B cell (primary cell): ENCODE data around the gene TBC1D21. TPM values are rescaled to one million over a fixed set of nuclear protein-coding genes. Genes with fewer than 3 reads are reported as not detected.

Experiments
- ATAC-seq: fragments of 200-7000 bp; cut with Tn5 transposase; one replicate; pipeline ENCODE4 v1.10.0; 2021; ENCODE audit warnings: low read depth, mild to moderate bottlenecking, moderate number of reproducible peaks, moderate library complexity
- CTCF ChIA-PET: fragments of 350-600 bp; sonication (Branson Sonifier 250); formaldehyde crosslinking; loops from one replicate; lab custom pipeline; 2021; ENCODE audit warnings: antibody characterized with exemption, inconsistent platforms; lab: Charles Lee
- POLR2A ChIA-PET: fragments of 350-600 bp; sonication (Branson Sonifier 250); formaldehyde crosslinking; loops from one replicate; lab custom pipeline; 2021; ENCODE audit warnings: antibody characterized with exemption; lab: Charles Lee
- DNase-seq: peaks from one replicate; pipeline ENCODE4 v3.0.0; 2013
- H2AFZ ChIP-seq: 2 replicates; pipeline ENCODE4 v1.6.1; 2012; ENCODE audit warnings: mild to moderate bottlenecking, low read depth, low read length; ENCODE audit not compliant: insufficient read depth, poor library complexity, severe bottlenecking
- H3K27ac ChIP-seq, 2 donors: 1 replicate in 1 of 2; 2 replicates in 1 of 2; pipeline ENCODE4 v1.5.1; 2012 to 2013; ENCODE audit warnings: low read length in 2 of 2, mild to moderate bottlenecking in 2 of 2, moderate library complexity in 1 of 2
- H3K27me3 ChIP-seq, 4 experiments: fragments of 200-600 bp in 1 of 4; sonication (generic) in 1 of 4; replicated peaks in 1 of 4; 1 replicate in 2 of 4; 2 replicates in 2 of 4; pipeline versions ENCODE4 v1.6.1 to v1.7.0; 2013 to 2016; ENCODE audit warnings: low read length in 3 of 4, mild to moderate bottlenecking in 2 of 4, mixed read lengths in 1 of 4, moderate library complexity in 1 of 4; ENCODE audit not compliant: insufficient read depth in 4 of 4, control insufficient read depth in 3 of 4; ENCODE audit errors: control extremely low read depth in 1 of 4
- H3K36me3 ChIP-seq, 2 experiments: replicated peaks in 1 of 2; 1 replicate in 1 of 2; 2 replicates in 1 of 2; pipeline versions ENCODE4 v1.6.1 to v1.7.1; 2013; ENCODE audit warnings: low read length in 1 of 2; ENCODE audit not compliant: insufficient read depth in 2 of 2, control insufficient read depth in 1 of 2; ENCODE audit errors: control extremely low read depth in 1 of 2, extremely low read depth in 1 of 2
- H3K4me1 ChIP-seq, 2 donors: fragments of 200-600 bp in 1 of 2; sonication (generic) in 1 of 2; 1 replicate in 1 of 2; 2 replicates in 1 of 2; pipeline versions ENCODE4 v1.5.1 to v1.6.1; 2013 to 2017; ENCODE audit warnings: low read length in 2 of 2; ENCODE audit not compliant: control insufficient read depth in 2 of 2, insufficient read depth in 2 of 2
- H3K4me2 ChIP-seq: replicated peaks from 2 replicates; pipeline ENCODE3; 2012; ENCODE audit warnings: mild to moderate bottlenecking, low read depth, low read length; ENCODE audit not compliant: poor library complexity, severe bottlenecking
- H3K4me3 ChIP-seq, 5 experiments: fragments of 200-600 bp in 1 of 5; sonication (generic) in 1 of 5; 1 replicate in 3 of 5; 2 replicates in 2 of 5; pipeline versions ENCODE4 v1.5.1 to v1.7.0; 2011 to 2016; ENCODE audit warnings: low read length in 4 of 5, mild to moderate bottlenecking in 4 of 5, low read depth in 2 of 5, control low read depth in 1 of 5, moderate library complexity in 1 of 5; ENCODE audit not compliant: insufficient read depth in 1 of 5; ENCODE audit errors: control extremely low read depth in 1 of 5, extremely low read depth in 1 of 5
- H3K79me2 ChIP-seq: fragments of 200-600 bp; sonication (generic); one replicate; pipeline ENCODE4 v1.6.0; 2016; ENCODE audit warnings: low read length; ENCODE audit not compliant: control insufficient read depth, insufficient read depth
- H3K9ac ChIP-seq: fragments of 200-600 bp; sonication (generic); 2 replicates; pipeline ENCODE4 v1.6.1; 2017; ENCODE audit warnings: mild to moderate bottlenecking, low read length, moderate library complexity
- H3K9me3 ChIP-seq, 3 donors: one replicate each; pipeline versions ENCODE4 v1.6.1 to v1.7.1; 2013; ENCODE audit warnings: low read length in 2 of 3; ENCODE audit not compliant: control insufficient read depth in 2 of 3, insufficient read depth in 1 of 3; ENCODE audit errors: control extremely low read depth in 1 of 3
- H4K20me1 ChIP-seq: 2 replicates; pipeline ENCODE4 v1.6.0; 2012; ENCODE audit warnings: mild to moderate bottlenecking, low read length; ENCODE audit not compliant: insufficient read depth, control insufficient read depth, poor library complexity, severe bottlenecking
- H3K27ac Mint-ChIP-seq: one replicate; pipeline ENCODE4 v1.8.0; 2021; ENCODE audit warnings: mixed read lengths
- H3K27me3 Mint-ChIP-seq: one replicate; pipeline ENCODE4 v1.8.0; 2021; ENCODE audit warnings: mixed read lengths
- H3K4me1 Mint-ChIP-seq: one replicate; pipeline ENCODE4 v1.8.0; 2021; ENCODE audit warnings: mixed read lengths
- H3K4me3 Mint-ChIP-seq: one replicate; pipeline ENCODE4 v1.8.0; 2021; ENCODE audit warnings: mixed read lengths
- H3K9me3 Mint-ChIP-seq: one replicate; pipeline ENCODE4 v1.8.0; 2022; ENCODE audit warnings: mixed read lengths; ENCODE audit not compliant: insufficient read depth
- EZH2 ChIP-seq: IDR thresholded peaks from 2 replicates; pipeline ENCODE4 v1.6.1; 2012; ENCODE audit warnings: borderline replicate concordance, low read depth, mild to moderate bottlenecking, moderate library complexity, low read length; ENCODE audit not compliant: insufficient read depth, poor library complexity, severe bottlenecking
- WGBS: methylation state at CpG from one replicate; pipeline ENCODE4 v1.1.5; 2013; ENCODE audit warnings: missing lambda C conversion rate; ENCODE audit not compliant: insufficient coverage; 5-methylcytosine and 5-hydroxymethylcytosine counted together
- intact Hi-C: fragments of 100-400 bp; cut with micrococcal nuclease; formaldehyde crosslinking; loops from one replicate; pipeline ENCODE4 v1.10.0; 2022
- polyA plus RNA-seq: library from polyadenylated mRNA; depleted of rRNA; stranded (reverse); fragments of >200 nt; gene quantifications from 2 replicates; pipeline ENCODE4 v1.2.3, GENCODE V29; 2012
- total RNA-seq, 2 donors: library from RNA; stranded (reverse); fragments of 120-200 nt in 1 of 2; gene quantifications; 1 replicate in 1 of 2; 2 replicates in 1 of 2; pipeline versions ENCODE4 v1.2.3 to v1.2.4, GENCODE V29; 2013 to 2022
- TF ChIP-seq, protein P1 (sequence below): fragments of 200-600 bp; IDR thresholded peaks from one replicate; pipeline ENCODE4 v1.8.0; 2022; ENCODE audit warnings: antibody characterized with exemption, mild to moderate bottlenecking

TBC1D21 gene
- total and polyA plus RNA-seq, 2 donors (not counting 1 experiment from before 2014, with no cell fraction given), result not detected

DNA sequence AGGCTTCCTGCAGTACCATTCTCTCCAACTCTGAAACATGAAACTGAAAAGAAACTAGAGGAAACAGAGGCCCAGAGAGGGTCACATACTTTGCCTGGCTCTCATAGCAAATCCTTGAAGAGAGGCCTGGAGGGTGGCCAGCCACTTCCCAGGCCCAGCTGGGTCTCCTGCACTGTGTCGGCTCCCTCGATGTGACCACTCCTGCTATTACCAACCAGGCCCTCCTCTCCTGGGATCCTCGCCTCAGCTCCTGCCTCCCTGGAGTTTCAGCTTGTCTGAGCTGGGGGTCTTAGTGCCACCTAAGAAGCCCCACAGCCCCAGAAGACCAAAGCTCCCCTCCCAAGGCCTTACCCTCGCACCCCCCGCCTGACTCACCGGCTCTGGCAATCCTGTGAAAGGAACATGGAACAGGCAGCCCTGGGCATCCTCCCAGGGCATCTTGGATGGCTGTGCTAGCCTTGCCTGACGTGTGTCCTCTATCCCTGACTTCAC is 57.5 kb downstream of the TBC1D21 start:
- peaks cover 6 to 11% of the 10 kb centered on the region in 2 donors for H3K4me1 ChIP-seq
- no peak overlapping the region for H3K27ac ChIP-seq
- CTCF ChIA-PET, result no interaction called here
- no peaks in the 10 kb centered on the region for H3K9me3 Mint-ChIP-seq
- WGBS, result 81% methylated on average over 4 of the region's 7 CpGs
- intact Hi-C loops, result no loop called here
- peaks cover 0 to 61% (median 16%) of the 10 kb centered on the region in 4 experiments for H3K27me3 ChIP-seq
- peaks cover 37% of the 10 kb centered on the region for H3K27me3 Mint-ChIP-seq
- peaks cover 0 to 5% (median 0%) of the 10 kb centered on the region in 3 donors for H3K9me3 ChIP-seq
- no peak overlapping the region for H2AFZ ChIP-seq
- no peak overlapping the region for H3K9ac ChIP-seq
- TF ChIP-seq, protein P1, sequence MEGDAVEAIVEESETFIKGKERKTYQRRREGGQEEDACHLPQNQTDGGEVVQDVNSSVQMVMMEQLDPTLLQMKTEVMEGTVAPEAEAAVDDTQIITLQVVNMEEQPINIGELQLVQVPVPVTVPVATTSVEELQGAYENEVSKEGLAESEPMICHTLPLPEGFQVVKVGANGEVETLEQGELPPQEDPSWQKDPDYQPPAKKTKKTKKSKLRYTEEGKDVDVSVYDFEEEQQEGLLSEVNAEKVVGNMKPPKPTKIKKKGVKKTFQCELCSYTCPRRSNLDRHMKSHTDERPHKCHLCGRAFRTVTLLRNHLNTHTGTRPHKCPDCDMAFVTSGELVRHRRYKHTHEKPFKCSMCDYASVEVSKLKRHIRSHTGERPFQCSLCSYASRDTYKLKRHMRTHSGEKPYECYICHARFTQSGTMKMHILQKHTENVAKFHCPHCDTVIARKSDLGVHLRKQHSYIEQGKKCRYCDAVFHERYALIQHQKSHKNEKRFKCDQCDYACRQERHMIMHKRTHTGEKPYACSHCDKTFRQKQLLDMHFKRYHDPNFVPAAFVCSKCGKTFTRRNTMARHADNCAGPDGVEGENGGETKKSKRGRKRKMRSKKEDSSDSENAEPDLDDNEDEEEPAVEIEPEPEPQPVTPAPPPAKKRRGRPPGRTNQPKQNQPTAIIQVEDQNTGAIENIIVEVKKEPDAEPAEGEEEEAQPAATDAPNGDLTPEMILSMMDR, result no peak
- TF ChIP-seq EZH2, result no peak
- no peak overlapping the region for H3K4me3 ChIP-seq
- no peak for ATAC-seq
- no peak for DNase-seq
- POLR2A ChIA-PET, result no interaction called here
- no peaks in the 10 kb centered on the region for H3K79me2 ChIP-seq
- H3K27ac Mint-ChIP-seq, result no peak overlapping the region
- H4K20me1 ChIP-seq, result no peaks in the 10 kb centered on the region
- peaks cover 6% of the 10 kb centered on the region for H3K4me1 Mint-ChIP-seq
- H3K4me3 Mint-ChIP-seq, result no peak overlapping the region
- no peak overlapping the region for H3K4me2 ChIP-seq
- no peaks in the 10 kb centered on the region for H3K36me3 ChIP-seq

DNA sequence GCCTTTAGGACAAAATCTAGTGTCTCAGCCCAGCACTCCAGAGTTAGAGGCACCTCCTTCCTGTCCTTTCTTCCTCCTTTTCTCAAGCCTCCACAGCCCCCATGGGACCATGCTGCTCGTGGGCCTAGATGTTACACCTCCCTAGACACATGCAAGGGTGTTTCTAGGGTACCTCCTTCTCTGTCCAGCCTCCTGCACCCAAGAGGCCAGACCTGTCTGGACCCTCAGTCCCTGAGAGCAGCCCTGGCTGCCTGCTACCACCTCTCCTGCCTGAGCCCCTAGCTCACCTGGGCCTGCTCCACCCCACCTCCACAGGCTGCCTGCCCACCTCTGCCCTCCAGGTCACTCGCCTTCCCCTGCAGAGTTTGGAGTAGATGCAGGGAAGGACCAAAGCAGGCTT is 58.1 kb downstream of the TBC1D21 start:
- H3K4me2 ChIP-seq, result no peak overlapping the region
- H3K36me3 ChIP-seq, result no peaks in the 10 kb centered on the region
- intact Hi-C loops, result no loop called here
- H3K4me3 ChIP-seq, result no peak overlapping the region
- H4K20me1 ChIP-seq, result no peaks in the 10 kb centered on the region
- H2AFZ ChIP-seq, result no peak overlapping the region
- no peak overlapping the region for H3K27ac Mint-ChIP-seq
- H3K27me3 ChIP-seq, result peaks cover 0 to 56% (median 16%) of the 10 kb centered on the region in 4 experiments
- H3K9ac ChIP-seq, result no peak overlapping the region
- peaks cover 37% of the 10 kb centered on the region for H3K27me3 Mint-ChIP-seq
- DNase-seq (no peak), ATAC-seq (no peak)
- POLR2A ChIA-PET, result no interaction called here
- no peaks in the 10 kb centered on the region for H3K79me2 ChIP-seq
- H3K4me1 Mint-ChIP-seq, result peaks cover 5% of the 10 kb centered on the region
- H3K27ac ChIP-seq, result no peak overlapping the region
- peaks cover 6 to 11% of the 10 kb centered on the region in 2 donors for H3K4me1 ChIP-seq
- peaks cover 0 to 5% (median 0%) of the 10 kb centered on the region in 3 donors for H3K9me3 ChIP-seq
- CTCF ChIA-PET, result interaction anchor here (1.0 kb wide), 1 partner anchor 20 kb away, joined by 3 read pairs; no protein-coding TSS in a partner anchor
- 21% methylated on average over 2 of the region's 2 CpGs for WGBS
- no peaks in the 10 kb centered on the region for H3K9me3 Mint-ChIP-seq
- TF ChIP-seq EZH2, result no peak
- TF ChIP-seq, protein P1, result no peak
- H3K4me3 Mint-ChIP-seq, result no peak overlapping the region
